A673 (cell line): ENCODE data around the gene SYN1. TPM values are rescaled to one million over a fixed set of nuclear protein-coding genes. Genes with fewer than 3 reads are reported as not detected.

Experiments
- BruUV-seq: library from RNA; stranded (reverse); fragments of 400-500 nt; replicated peaks from 2 replicates; lab custom pipeline; 2021; lab: Mats Ljungman, UMichigan
- CTCF ChIA-PET: fragments of 300-600 bp; sonication (Branson Sonifier 250); formaldehyde crosslinking; loops from one replicate; lab custom pipeline; 2022; ENCODE audit warnings: antibody characterized with exemption; lab: Charles Lee
- POLR2A ChIA-PET: fragments of 300-600 bp; sonication (Branson Sonifier 250); formaldehyde crosslinking; loops from one replicate; lab custom pipeline; 2022; ENCODE audit warnings: antibody characterized with exemption; ENCODE audit not compliant: low non-redundant PET; lab: Charles Lee
- DNase-seq: peaks from one replicate; pipeline ENCODE4 v3.0.0-alpha.2; 2015; ENCODE audit warnings: low spot score
- H3K27ac ChIP-seq: fragments of 200-600 bp; sonication (generic); 2 replicates; pipeline ENCODE4 v1.5.1; 2016; ENCODE audit warnings: mixed run types, low read depth, mild to moderate bottlenecking, mixed read lengths, antibody characterized with exemption, low read length; ENCODE audit not compliant: poor library complexity, severe bottlenecking
- H3K27me3 ChIP-seq: fragments of 200-600 bp; sonication (generic); replicated peaks from 2 replicates; pipeline ENCODE4 v1.6.1; 2017; ENCODE audit warnings: mixed run types, low read depth, mild to moderate bottlenecking, mixed read lengths, antibody characterized with exemption, low read length; ENCODE audit not compliant: insufficient read depth, poor library complexity
- H3K36me3 ChIP-seq: fragments of 200-600 bp; sonication (generic); 2 replicates; pipeline ENCODE4 v1.6.1; 2016; ENCODE audit warnings: mixed run types, mild to moderate bottlenecking, mixed read lengths, antibody characterized with exemption, low read length; ENCODE audit not compliant: insufficient read depth, poor library complexity, severe bottlenecking
- H3K4me1 ChIP-seq: fragments of 200-600 bp; sonication (generic); 2 replicates; pipeline ENCODE4 v1.6.1; 2017; ENCODE audit warnings: mixed run types, mild to moderate bottlenecking, mixed read lengths, antibody characterized with exemption, low read length; ENCODE audit not compliant: insufficient read depth, poor library complexity, severe bottlenecking
- H3K4me3 ChIP-seq: fragments of 200-600 bp; sonication (generic); 2 replicates; pipeline ENCODE4 v1.5.1; 2016; ENCODE audit warnings: low read depth, mixed run types, mild to moderate bottlenecking, mixed read lengths, low read length; ENCODE audit not compliant: poor library complexity, severe bottlenecking
- H3K9me3 ChIP-seq: fragments of 200-600 bp; sonication (generic); 2 replicates; pipeline ENCODE4 v1.6.1; 2016; ENCODE audit warnings: mixed run types, low read depth, mild to moderate bottlenecking, mixed read lengths, antibody characterized with exemption, low read length; ENCODE audit not compliant: poor library complexity, severe bottlenecking
- EZH2 ChIP-seq: fragments of 200-600 bp; sonication (generic); IDR thresholded peaks from 2 replicates; pipeline ENCODE4 v1.6.1; 2017; ENCODE audit warnings: borderline replicate concordance, low read depth, mild to moderate bottlenecking, mixed read lengths, antibody characterized with exemption, low read length; ENCODE audit not compliant: poor library complexity, severe bottlenecking
- intact Hi-C: fragments of 100-400 bp; cut with micrococcal nuclease; formaldehyde crosslinking; loops from one replicate; pipeline ENCODE4 v1.10.0; 2022; ENCODE audit not compliant: unreplicated experiment
- total RNA-seq: library from RNA; stranded (reverse); gene quantifications from 2 replicates; pipeline ENCODE4 v1.2.3, GENCODE V29; 2021
- TF ChIP-seq, protein P1 (sequence below): fragments of 300-800, 200-600 bp; sonication (generic); conservative IDR thresholded peaks from 2 replicates; pipeline ENCODE4 v1.5.1; 2017; ENCODE audit warnings: low read depth, mild to moderate bottlenecking, antibody characterized with exemption, low read length, moderate library complexity, mixed read lengths

SYN1 gene
- total RNA-seq, 1 experiment from 2014 or later, result 9.2 TPM

DNA sequence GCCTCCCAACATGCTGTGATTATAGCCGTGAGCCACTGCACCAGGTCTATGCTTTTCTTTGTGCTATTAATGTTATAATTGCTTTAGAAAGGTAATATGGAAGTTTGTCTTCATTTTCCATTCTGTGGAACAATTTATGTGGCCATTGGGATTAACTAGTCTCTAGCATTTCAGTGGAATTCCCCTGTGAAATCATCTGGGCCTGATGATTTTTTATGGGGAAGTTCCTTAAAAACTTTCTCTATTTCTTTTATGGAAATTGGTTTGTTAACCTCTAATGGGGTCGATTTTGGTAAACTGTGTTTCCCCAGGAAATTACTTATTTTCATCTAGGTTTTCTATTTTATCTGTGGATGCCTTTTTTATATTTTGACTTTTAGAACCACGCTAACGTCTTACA lies 26.1 kb downstream of the SYN1 start:
- Histone ChIP-seq H3K9me3 (peaks cover 14% of the 10 kb centered on the region), H3K36me3 (no peaks in the 10 kb centered on the region), H3K27ac (no peak overlapping the region), H3K27me3 (no peaks in the 10 kb centered on the region), H3K4me1 (no peaks in the 10 kb centered on the region), H3K4me3 (no peak overlapping the region)
- CTCF ChIA-PET, result no interaction called here
- no peak for TF ChIP-seq EZH2
- TF ChIP-seq, protein P1, sequence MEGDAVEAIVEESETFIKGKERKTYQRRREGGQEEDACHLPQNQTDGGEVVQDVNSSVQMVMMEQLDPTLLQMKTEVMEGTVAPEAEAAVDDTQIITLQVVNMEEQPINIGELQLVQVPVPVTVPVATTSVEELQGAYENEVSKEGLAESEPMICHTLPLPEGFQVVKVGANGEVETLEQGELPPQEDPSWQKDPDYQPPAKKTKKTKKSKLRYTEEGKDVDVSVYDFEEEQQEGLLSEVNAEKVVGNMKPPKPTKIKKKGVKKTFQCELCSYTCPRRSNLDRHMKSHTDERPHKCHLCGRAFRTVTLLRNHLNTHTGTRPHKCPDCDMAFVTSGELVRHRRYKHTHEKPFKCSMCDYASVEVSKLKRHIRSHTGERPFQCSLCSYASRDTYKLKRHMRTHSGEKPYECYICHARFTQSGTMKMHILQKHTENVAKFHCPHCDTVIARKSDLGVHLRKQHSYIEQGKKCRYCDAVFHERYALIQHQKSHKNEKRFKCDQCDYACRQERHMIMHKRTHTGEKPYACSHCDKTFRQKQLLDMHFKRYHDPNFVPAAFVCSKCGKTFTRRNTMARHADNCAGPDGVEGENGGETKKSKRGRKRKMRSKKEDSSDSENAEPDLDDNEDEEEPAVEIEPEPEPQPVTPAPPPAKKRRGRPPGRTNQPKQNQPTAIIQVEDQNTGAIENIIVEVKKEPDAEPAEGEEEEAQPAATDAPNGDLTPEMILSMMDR, result no peak
- intact Hi-C loops, result no loop called here
- POLR2A ChIA-PET, result no interaction called here
- BruUV-seq, result no TSS peak
- no peak for DNase-seq

DNA sequence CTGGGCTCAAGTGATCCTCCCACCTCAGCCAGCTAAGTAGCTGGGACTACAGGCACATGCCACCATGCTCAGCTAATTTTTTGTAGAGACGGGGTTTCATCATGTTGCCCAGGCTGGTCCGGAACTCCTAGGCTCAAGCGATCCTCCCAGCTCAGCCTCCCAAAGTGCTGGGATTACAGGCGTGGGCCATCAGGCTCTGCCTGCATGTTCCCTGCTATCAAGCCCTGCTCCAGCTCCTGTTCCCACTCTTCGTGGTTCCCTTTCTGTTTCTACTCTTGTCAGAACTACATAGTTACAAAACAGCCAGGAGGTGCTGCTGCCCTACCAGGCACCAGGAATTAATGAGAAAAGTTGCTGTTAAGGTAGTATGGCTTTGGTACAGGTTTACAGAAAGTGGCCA lies 28.7 kb downstream of the SYN1 start:
- H3K27me3 ChIP-seq, result no peaks in the 10 kb centered on the region
- H3K36me3 ChIP-seq, result peaks cover 3% of the 10 kb centered on the region
- H3K27ac ChIP-seq, result no peak overlapping the region
- CTCF ChIA-PET, result no interaction called here
- no peaks in the 10 kb centered on the region for H3K9me3 ChIP-seq
- no peak for TF ChIP-seq EZH2
- TF ChIP-seq, protein P1, result no peak
- BruUV-seq, result no TSS peak
- no peak for DNase-seq
- intact Hi-C loops, result no loop called here
- POLR2A ChIA-PET, result no interaction called here
- H3K4me3 ChIP-seq, result no peak overlapping the region
- no peaks in the 10 kb centered on the region for H3K4me1 ChIP-seq

DNA sequence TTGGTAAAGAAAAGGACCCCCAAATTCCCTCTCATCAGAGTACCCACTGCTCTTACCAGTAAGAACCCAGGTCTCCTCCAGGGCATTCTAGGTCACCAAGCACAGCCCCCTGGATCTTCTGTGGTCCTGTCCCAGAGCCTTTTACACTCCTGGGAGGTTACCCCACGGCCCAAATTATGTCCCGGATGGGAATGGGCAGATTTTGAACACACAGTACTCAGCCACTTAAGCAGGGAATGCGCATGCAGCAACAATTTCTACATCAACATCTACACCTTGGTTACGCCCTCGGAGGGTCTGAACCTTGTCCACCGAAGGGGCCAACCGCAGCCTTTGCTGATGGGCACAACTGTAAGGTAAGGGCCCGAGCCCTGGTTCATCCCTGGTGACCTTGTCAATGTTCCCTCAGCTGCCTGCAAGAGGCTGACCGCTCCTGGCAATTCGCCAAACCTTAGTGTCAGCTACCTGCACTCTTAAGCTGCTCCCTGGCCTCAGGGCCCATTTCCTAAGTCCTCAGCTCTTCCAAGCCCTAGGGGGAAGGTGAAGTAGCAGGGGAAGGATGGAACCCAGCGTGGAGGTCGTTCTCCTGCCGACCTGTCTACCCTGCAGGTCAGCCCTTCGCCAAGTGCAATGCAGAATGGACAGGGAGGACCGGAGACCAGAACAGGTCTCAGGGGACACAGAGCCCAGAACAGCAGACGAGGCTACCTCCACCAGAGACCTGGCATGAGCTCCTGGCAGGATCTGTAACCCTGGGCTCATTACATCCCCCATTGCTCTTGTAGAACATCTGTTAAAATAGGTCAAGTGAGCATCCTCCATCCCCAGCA lies 31.5 kb downstream of the SYN1 start:
- Histone ChIP-seq H3K9me3 (no peaks in the 10 kb centered on the region), H3K27ac (no peak overlapping the region), H3K4me3 (no peak overlapping the region), H3K27me3 (no peaks in the 10 kb centered on the region), H3K4me1 (peaks cover 12% of the 10 kb centered on the region), H3K36me3 (peaks cover 9% of the 10 kb centered on the region)
- intact Hi-C loops, result no loop called here
- BruUV-seq, result no TSS peak
- CTCF ChIA-PET, result no interaction called here
- POLR2A ChIA-PET, result no interaction called here
- TF ChIP-seq EZH2, result no peak
- TF ChIP-seq, protein P1, result no peak
- DNase-seq, result no peak
